Neural cell (in vitro differentiated cells): Measurements from ENCODE around the gene SLC13A2. TPM values are rescaled to one million over a fixed set of nuclear protein-coding genes. Genes with fewer than 3 reads are reported as not detected.

Experiments
- H2AFZ ChIP-seq: fragments of 200-600, 300-800 bp; sonication (generic), shearing (Covaris generic); 2 replicates; pipeline ENCODE4 v1.6.0; 2014; ENCODE audit warnings: low read depth, mild to moderate bottlenecking, antibody characterized with exemption, low read length, moderate library complexity
- H3F3A ChIP-seq: fragments of 200-600 bp; shearing (Covaris generic); 2 replicates; pipeline ENCODE4 v1.6.1; 2016; ENCODE audit warnings: mild to moderate bottlenecking, moderate library complexity, mixed read lengths, antibody characterized with exemption, low read length; ENCODE audit not compliant: insufficient read depth, poor library complexity, severe bottlenecking
- H3K27ac ChIP-seq: fragments of 200-600, 300-800 bp; sonication (generic), shearing (Covaris generic); 2 replicates; pipeline ENCODE4 v1.5.1; 2014; ENCODE audit warnings: mild to moderate bottlenecking, low read length, moderate library complexity
- H3K27me3 ChIP-seq: fragments of 300-800, 200-600 bp; sonication (generic), shearing (Covaris generic); 2 replicates; pipeline ENCODE4 v1.6.0; 2014; ENCODE audit warnings: mild to moderate bottlenecking, low read depth, low read length, moderate library complexity; ENCODE audit not compliant: insufficient read depth
- H3K36me3 ChIP-seq: fragments of 300-800, 200-600 bp; sonication (generic), shearing (Covaris generic); 2 replicates; pipeline ENCODE4 v1.5.1; 2014; ENCODE audit warnings: mild to moderate bottlenecking, antibody characterized with exemption, low read length, moderate library complexity; ENCODE audit not compliant: insufficient read depth
- H3K4me2 ChIP-seq: fragments of 300-800, 200-600 bp; sonication (generic), shearing (Covaris generic); 2 replicates; pipeline ENCODE4 v1.6.0; 2014; ENCODE audit warnings: mild to moderate bottlenecking, low read length
- H3K4me3 ChIP-seq: fragments of 300-800, 200-600 bp; sonication (generic), shearing (Covaris generic); 2 replicates; pipeline ENCODE4 v1.5.1; 2014; ENCODE audit warnings: mild to moderate bottlenecking, low read length, moderate library complexity
- H3K79me2 ChIP-seq: fragments of 200-600 bp; shearing (Covaris generic); replicated peaks from 2 replicates; pipeline ENCODE4 v1.6.0; 2014; ENCODE audit warnings: mild to moderate bottlenecking, low read length, moderate library complexity; ENCODE audit not compliant: insufficient read depth
- H3K9ac ChIP-seq: fragments of 300-800, 200-600 bp; sonication (generic), shearing (Covaris generic); 2 replicates; pipeline ENCODE4 v1.6.1; 2016; ENCODE audit warnings: mild to moderate bottlenecking, low read length, mixed read lengths
- H3K9me2 ChIP-seq: fragments of 200-600 bp; shearing (Covaris generic); 2 replicates; pipeline ENCODE4 v1.6.1; 2016; ENCODE audit warnings: mild to moderate bottlenecking, low read length, mixed read lengths; ENCODE audit not compliant: insufficient read depth
- H3K9me3 ChIP-seq: fragments of 200-600, 300-800 bp; sonication (generic), shearing (Covaris generic); 2 replicates; pipeline ENCODE4 v1.6.1; 2016; ENCODE audit warnings: mild to moderate bottlenecking, mixed run types, low read length, moderate library complexity, mixed read lengths
- H4K20me1 ChIP-seq: fragments of 200-600 bp; shearing (Covaris generic); 2 replicates; pipeline ENCODE4 v1.6.1; 2016; ENCODE audit warnings: mild to moderate bottlenecking, mixed run types; ENCODE audit not compliant: insufficient read depth
- CTCF ChIP-seq: fragments of 450-650 bp; IDR thresholded peaks from 2 replicates; pipeline ENCODE4 v1.5.1; 2014; ENCODE audit warnings: antibody characterized with exemption, mild to moderate bottlenecking, moderate library complexity; ENCODE audit not compliant: poor library complexity, severe bottlenecking
- EP300 ChIP-seq: fragments of 450-650 bp; conservative IDR thresholded peaks from 2 replicates; pipeline ENCODE4 v1.6.1; 2014; ENCODE audit warnings: antibody characterized with exemption, mild to moderate bottlenecking, moderate library complexity; ENCODE audit not compliant: poor library complexity, severe bottlenecking
- EZH2 ChIP-seq: fragments of 200-600, 300-800 bp; shearing (Covaris generic), sonication (generic); IDR thresholded peaks from 2 replicates; pipeline ENCODE4 v1.6.1; 2014; ENCODE audit warnings: antibody characterized with exemption, low read length, borderline replicate concordance, mild to moderate bottlenecking; ENCODE audit not compliant: insufficient read depth, poor library complexity, severe bottlenecking
- MXI1 ChIP-seq: fragments of 450-650 bp; conservative IDR thresholded peaks from 2 replicates; pipeline ENCODE4 v1.6.1; 2014; ENCODE audit warnings: antibody characterized with exemption, mild to moderate bottlenecking; ENCODE audit not compliant: poor library complexity, severe bottlenecking
- POLR2AphosphoS5 ChIP-seq: IDR thresholded peaks from 2 replicates; pipeline ENCODE4 v1.6.1; 2012
- RAD21 ChIP-seq: fragments of 450-650 bp; conservative IDR thresholded peaks from 2 replicates; pipeline ENCODE4 v1.6.1; 2014; ENCODE audit warnings: antibody characterized with exemption, mild to moderate bottlenecking, moderate library complexity
- REST ChIP-seq: IDR thresholded peaks from 2 replicates; pipeline ENCODE4 v1.6.1; 2012; ENCODE audit warnings: borderline replicate concordance
- SMC3 ChIP-seq: fragments of 450-650 bp; conservative IDR thresholded peaks from 2 replicates; pipeline ENCODE4 v1.6.1; 2014; ENCODE audit warnings: antibody characterized with exemption, mild to moderate bottlenecking, moderate library complexity; ENCODE audit not compliant: poor library complexity
- TAF1 ChIP-seq: IDR thresholded peaks from 2 replicates; pipeline ENCODE4 v1.6.1; 2012; ENCODE audit warnings: low read depth
- polyA plus RNA-seq: library from polyadenylated mRNA; depleted of rRNA; stranded (reverse); fragments of >200 nt; gene quantifications from 2 replicates; pipeline ENCODE4 v1.2.3, GENCODE V29; 2014

The SLC13A2 gene
- polyA plus RNA-seq, 1 donor from 2014 or later, result not detected

- TF ChIP-seq MXI1, result no peak
Observed at GRCh38 chr17:28476076-28476865, 2.8 kb downstream of the SLC13A2 start.

GRCh38 chr17:28477928-28478327 lies 4.5 kb downstream of the SLC13A2 start:
- H3K9ac ChIP-seq, result no peak overlapping the region
- no peaks in the 10 kb centered on the region for H3K27me3 ChIP-seq
- no peak overlapping the region for H3K27ac ChIP-seq
- no peak for TF ChIP-seq MXI1
- TF ChIP-seq POLR2AphosphoS5, result no peak
- no peak for TF ChIP-seq EP300
- TF ChIP-seq RAD21, result no peak
- no peak for TF ChIP-seq EZH2
- TF ChIP-seq REST, result no peak
- TF ChIP-seq TAF1, result no peak
- no peak for TF ChIP-seq CTCF
- no peak for TF ChIP-seq SMC3
- H3K9me3 ChIP-seq, result no peaks in the 10 kb centered on the region
- no peaks in the 10 kb centered on the region for H3K79me2 ChIP-seq
- H2AFZ ChIP-seq, result no peak overlapping the region
- no peaks in the 10 kb centered on the region for H4K20me1 ChIP-seq
- H3F3A ChIP-seq, result no peaks in the 10 kb centered on the region
- no peaks in the 10 kb centered on the region for H3K36me3 ChIP-seq
- no peak overlapping the region for H3K4me3 ChIP-seq
- H3K4me2 ChIP-seq, result no peak overlapping the region
- H3K9me2 ChIP-seq, result no peaks in the 10 kb centered on the region

More at GRCh38 chr17:28476076-28476865, 2.8 kb downstream of the SLC13A2 start:
- H3K36me3 ChIP-seq, result no peaks in the 10 kb centered on the region
- H3K9me2 ChIP-seq, result no peaks in the 10 kb centered on the region
- no peaks in the 10 kb centered on the region for H3F3A ChIP-seq
- H3K4me2 ChIP-seq, result no peak overlapping the region
- no peaks in the 10 kb centered on the region for H3K27me3 ChIP-seq
- H3K79me2 ChIP-seq, result no peaks in the 10 kb centered on the region
- H3K4me3 ChIP-seq, result no peak overlapping the region
- H2AFZ ChIP-seq, result no peak overlapping the region
- H3K9me3 ChIP-seq, result no peaks in the 10 kb centered on the region
- H3K9ac ChIP-seq, result no peak overlapping the region
- H3K27ac ChIP-seq, result no peak overlapping the region
- H4K20me1 ChIP-seq, result no peaks in the 10 kb centered on the region
